Naive thymus-derived CD8-positive, alpha-beta T cell (primary cell): ENCODE measurements around the gene ATP2A3. TPM values are rescaled to one million over a fixed set of nuclear protein-coding genes. Genes with fewer than 3 reads are reported as not detected.

Source experiments
- ATAC-seq, 2 donors: fragments of 150-1000 bp; cut with Tn5 transposase in 1 of 2; sonication (Bioruptor Pico), chemical (Tn5 transposase) in 1 of 2; 1 replicate in 1 of 2; 2 replicates in 1 of 2; pipeline ENCODE4 v1.10.0; 2021; ENCODE audit warnings: mild to moderate bottlenecking in 2 of 2, moderate library complexity in 2 of 2
- POLR2A ChIA-PET: fragments of 350-600 bp; sonication (Branson Sonifier 250); formaldehyde crosslinking; loops from one replicate; lab custom pipeline; 2021; ENCODE audit warnings: antibody characterized with exemption; lab: Charles Lee
- DNase-seq, 10 donors: peaks; one replicate each; pipeline versions ENCODE4 v3.0.0 to v3.0.0-alpha.2; 2020 to 2022
- H3K27ac Mint-ChIP-seq, 10 donors: one replicate each; pipeline ENCODE4 v1.8.0; 2020 to 2022; ENCODE audit warnings: mild to moderate bottlenecking in 10 of 10, mixed read lengths in 10 of 10, moderate library complexity in 4 of 10, inconsistent platforms in 1 of 10
- H3K27me3 Mint-ChIP-seq, 5 donors: one replicate each; pipeline ENCODE4 v1.8.0; 2021 to 2022; ENCODE audit warnings: mixed read lengths in 5 of 5
- H3K36me3 Mint-ChIP-seq, 3 donors: one replicate each; pipeline ENCODE4 v1.8.0; 2020 to 2022; ENCODE audit warnings: mixed read lengths in 3 of 3, mild to moderate bottlenecking in 2 of 3, inconsistent platforms in 1 of 3
- H3K4me1 Mint-ChIP-seq, 4 donors: one replicate each; pipeline ENCODE4 v1.8.0; 2021 to 2022; ENCODE audit warnings: mixed read lengths in 4 of 4
- H3K4me3 Mint-ChIP-seq, 10 donors: one replicate each; pipeline ENCODE4 v1.8.0; 2020 to 2022; ENCODE audit warnings: mild to moderate bottlenecking in 10 of 10, mixed read lengths in 10 of 10, moderate library complexity in 6 of 10, inconsistent platforms in 1 of 10
- H3K9me3 Mint-ChIP-seq, 9 donors: one replicate each; pipeline ENCODE4 v1.8.0; 2020 to 2022; ENCODE audit warnings: mixed read lengths in 9 of 9, mild to moderate bottlenecking in 3 of 9, inconsistent platforms in 1 of 9, moderate library complexity in 1 of 9
- polyA plus RNA-seq, 3 donors: library from polyadenylated mRNA; unstranded; fragments of 300-500 nt; fragmentation: Illumina TruSeq; gene quantifications; one replicate each; pipeline ENCODE4 v1.2.3, GENCODE V29; 2021
- total RNA-seq, 8 experiments: library from RNA in 2 of 8; stranded (reverse) in 2 of 8; gene quantifications; one replicate each; pipeline ENCODE4 v1.2.3 and lab custom pipeline; 2021 to 2026

ATP2A3 gene
- total RNA-seq, result 100 to 1,000 TPM; 140 to 144 TPM
- 10 to 100 TPM; 37.4 to 71.3 (median 47.7) TPM for polyA plus RNA-seq
- 63.3 to 298 (median 243) reads per million in 6 experiments for total RNA-seq (lab: John Stamatoyannopoulos, UW)

- Mint-ChIP-seq H3K27ac (peak within 1 kb of the TSS; percentile 79 to 98 (median 95)), H3K4me1 (peaks cover 30 to 68% (median 54%) of the 10 kb centered on the region in 4 donors), H3K4me3 (peak within 1 kb of the TSS; percentile 83 to 96 (median 93)), H3K36me3 (peaks cover 0 to 9% (median 0%) of the 10 kb centered on the region in 3 donors), H3K9me3 (no peaks in the 10 kb centered on the region), H3K27me3 (no peaks in the 10 kb centered on the region)
- ATAC-seq (peak; percentile 69 to 70), DNase-seq (peak; percentile 32 to 74 (median 66))
- POLR2A ChIA-PET, result interaction anchor here (1.0 to 3.3 kb wide), 12 partner anchors 8 to 179 kb away, joined by 3 to 20 read pairs (median 5); partner anchors contain the start of genes CYB5D2, NCBP3, P2RX1 and ZZEF1
Observed at GRCh38 chr17:3964203-3965117, at the start of gene ATP2A3. Gene ATP2A3, minus strand, starts transcription at chr17:3964437. Its CDS starts 146 bp downstream, at chr17:3964291.

- POLR2A ChIA-PET, result interaction anchor here (0.6 kb wide), 2 partner anchors 58 to 83 kb away, joined by 4 to 5 read pairs; no protein-coding TSS in a partner anchor
- H3K9me3 Mint-ChIP-seq, result no peaks in the 10 kb centered on the region
- no peak for ATAC-seq
- no peaks in the 10 kb centered on the region for H3K27me3 Mint-ChIP-seq
- DNase-seq, result no peak
- peaks cover 0 to 9% (median 0%) of the 10 kb centered on the region in 4 donors for H3K4me1 Mint-ChIP-seq
- H3K27ac Mint-ChIP-seq, result no peak overlapping the region
- H3K4me3 Mint-ChIP-seq, result no peak overlapping the region
- H3K36me3 Mint-ChIP-seq, result peaks cover 0 to 93% (median 33%) of the 10 kb centered on the region in 3 donors
Observed at GRCh38 chr17:4010754-4011153, 46.5 kb upstream of the ATP2A3 start.

GRCh38 chr17:4009186-4009785, 45.0 kb upstream of the ATP2A3 start:
- Mint-ChIP-seq H3K27me3 (no peaks in the 10 kb centered on the region), H3K36me3 (peaks cover 0 to 80% (median 27%) of the 10 kb centered on the region in 3 donors), H3K4me3 (no peak overlapping the region), H3K4me1 (peaks cover 4 to 7% (median 7%) of the 10 kb centered on the region in 4 donors), H3K9me3 (no peaks in the 10 kb centered on the region), H3K27ac (peak overlapping the region in 1 of 10 donors; percentile 87)
- POLR2A ChIA-PET, result no interaction called here
- ATAC-seq, result no peak
- DNase-seq, result no peak

GRCh38 chr17:4008441-4009185, 44.4 kb upstream of the ATP2A3 start:
- Mint-ChIP-seq H3K4me1 (peaks cover 4 to 9% (median 7%) of the 10 kb centered on the region in 4 donors), H3K4me3 (no peak overlapping the region), H3K36me3 (peaks cover 0 to 73% (median 20%) of the 10 kb centered on the region in 3 donors), H3K9me3 (no peaks in the 10 kb centered on the region), H3K27ac (no peak overlapping the region), H3K27me3 (no peaks in the 10 kb centered on the region)
- DNase-seq (no peak), ATAC-seq (no peak)
- POLR2A ChIA-PET, result interaction anchor here (1.6 kb wide), 1 partner anchor 44 kb away, joined by 4 read pairs; the partner anchor contains the start of gene ATP2A3

- H3K9me3 Mint-ChIP-seq, result no peaks in the 10 kb centered on the region
- POLR2A ChIA-PET, result interaction anchor here (1.6 kb wide), 1 partner anchor 43 kb away, joined by 4 read pairs; the partner anchor contains the start of gene ATP2A3
- DNase-seq (no peak), ATAC-seq (no peak)
- H3K27me3 Mint-ChIP-seq, result no peaks in the 10 kb centered on the region
- peaks cover 6 to 12% (median 8%) of the 10 kb centered on the region in 4 donors for H3K4me1 Mint-ChIP-seq
- H3K36me3 Mint-ChIP-seq, result peaks cover 0 to 68% (median 18%) of the 10 kb centered on the region in 3 donors
- no peak overlapping the region for H3K27ac Mint-ChIP-seq
- H3K4me3 Mint-ChIP-seq, result no peak overlapping the region
Observed at GRCh38 chr17:4008082-4008435, 43.8 kb upstream of the ATP2A3 start.

- POLR2A ChIA-PET, result interaction anchor here (1.6 kb wide), 1 partner anchor 43 kb away, joined by 4 read pairs; the partner anchor contains the start of gene ATP2A3
- Mint-ChIP-seq H3K36me3 (peaks cover 0 to 64% (median 16%) of the 10 kb centered on the region in 3 donors), H3K4me1 (peaks cover 6 to 12% (median 8%) of the 10 kb centered on the region in 4 donors), H3K27me3 (no peaks in the 10 kb centered on the region), H3K27ac (peak overlapping the region in 4 of 10 donors; percentile 43 to 76 (median 56)), H3K9me3 (no peaks in the 10 kb centered on the region), H3K4me3 (no peak overlapping the region)
- ATAC-seq (no peak), DNase-seq (no peak)
Observed at GRCh38 chr17:4007346-4008081, 43.3 kb upstream of the ATP2A3 start.

GRCh38 chr17:4006745-4007211, 42.5 kb upstream of the ATP2A3 start:
- H3K4me1 Mint-ChIP-seq, result peaks cover 7 to 12% (median 10%) of the 10 kb centered on the region in 4 donors
- ATAC-seq, result no peak
- H3K27ac Mint-ChIP-seq, result peak overlapping the region in 2 of 10 donors; percentile 44 to 76
- POLR2A ChIA-PET, result no interaction called here
- DNase-seq, result peak in 1 of 10 donors; percentile 4
- H3K36me3 Mint-ChIP-seq, result peaks cover 0 to 57% (median 12%) of the 10 kb centered on the region in 3 donors
- no peaks in the 10 kb centered on the region for H3K9me3 Mint-ChIP-seq
- no peaks in the 10 kb centered on the region for H3K27me3 Mint-ChIP-seq
- no peak overlapping the region for H3K4me3 Mint-ChIP-seq

- Mint-ChIP-seq H3K9me3 (no peaks in the 10 kb centered on the region), H3K36me3 (peaks cover 0 to 52% (median 12%) of the 10 kb centered on the region in 3 donors), H3K27me3 (no peaks in the 10 kb centered on the region), H3K27ac (peak overlapping the region in 4 of 10 donors; percentile 46 to 76 (median 71)), H3K4me3 (no peak overlapping the region), H3K4me1 (peaks cover 7 to 12% (median 10%) of the 10 kb centered on the region in 4 donors)
- no peak for ATAC-seq
- DNase-seq, result peak in 1 of 10 donors; percentile 47
- POLR2A ChIA-PET, result no interaction called here
Observed at GRCh38 chr17:4006165-4006589, 41.9 kb upstream of the ATP2A3 start.

- POLR2A ChIA-PET, result no interaction called here
- no peak for ATAC-seq
- H3K9me3 Mint-ChIP-seq, result no peaks in the 10 kb centered on the region
- H3K36me3 Mint-ChIP-seq, result peaks cover 0 to 46% (median 12%) of the 10 kb centered on the region in 3 donors
- DNase-seq, result peak in 1 of 10 donors; percentile 49
- peak overlapping the region in 6 of 10 donors; percentile 25 to 76 (median 60) for H3K27ac Mint-ChIP-seq
- no peaks in the 10 kb centered on the region for H3K27me3 Mint-ChIP-seq
- H3K4me1 Mint-ChIP-seq, result peaks cover 7 to 12% (median 11%) of the 10 kb centered on the region in 4 donors
- H3K4me3 Mint-ChIP-seq, result no peak overlapping the region
Observed at GRCh38 chr17:4005296-4006164, 41.3 kb upstream of the ATP2A3 start.

- no peaks in the 10 kb centered on the region for H3K27me3 Mint-ChIP-seq
- H3K4me1 Mint-ChIP-seq, result peaks cover 7 to 12% (median 11%) of the 10 kb centered on the region in 4 donors
- H3K4me3 Mint-ChIP-seq, result no peak overlapping the region
- peak; percentile 35 to 75 (median 66) for DNase-seq
- H3K27ac Mint-ChIP-seq, result peak overlapping the region in 6 of 10 donors; percentile 1 to 75 (median 48)
- ATAC-seq, result peak; percentile 86
- H3K9me3 Mint-ChIP-seq, result no peaks in the 10 kb centered on the region
- H3K36me3 Mint-ChIP-seq, result peaks cover 0 to 37% (median 11%) of the 10 kb centered on the region in 3 donors
- POLR2A ChIA-PET, result interaction anchor here (0.9 to 1.2 kb wide), 2 partner anchors 40 to 43 kb away, joined by 3 read pairs; no protein-coding TSS in a partner anchor
Observed at GRCh38 chr17:4004517-4005295, 40.5 kb upstream of the ATP2A3 start.
